OCI-LY3 (cell line): ENCODE measurements around the gene ZNRD2.

Experiments
- H2AFZ ChIP-seq: fragments of 200-600, 300-600 bp; shearing (Covaris generic); 2 replicates; pipeline ENCODE4 v1.6.0; 2014; ENCODE audit warnings: antibody characterized with exemption, low read depth, low read length
- H3K27ac ChIP-seq: fragments of 200-600, 300-600 bp; sonication (generic); 2 replicates; pipeline ENCODE4 v1.5.1; 2014; ENCODE audit warnings: mild to moderate bottlenecking, low read length, moderate library complexity, mixed read lengths
- H3K27me3 ChIP-seq: fragments of 200-600, 300-600 bp; sonication (generic); 2 replicates; pipeline ENCODE4 v1.6.1; 2014; ENCODE audit warnings: low read depth, low read length, mixed read lengths
- H3K36me3 ChIP-seq: fragments of 200-600, 300-600 bp; sonication (generic); replicated peaks from 2 replicates; pipeline ENCODE3; 2014; ENCODE audit warnings: low read depth, low read length, mixed read lengths
- H3K4me1 ChIP-seq: fragments of 300-600, 200-600 bp; sonication (generic); 2 replicates; pipeline ENCODE4 v1.6.1; 2014; ENCODE audit warnings: low read length, mixed read lengths
- H3K4me2 ChIP-seq: fragments of 200-600, 300-600 bp; sonication (generic); 2 replicates; pipeline ENCODE4 v1.6.1; 2014; ENCODE audit warnings: low read length, mixed read lengths
- H3K4me3 ChIP-seq: fragments of 300-600, 200-600 bp; sonication (generic); 2 replicates; pipeline ENCODE4 v1.5.1; 2014; ENCODE audit warnings: antibody characterized with exemption, mild to moderate bottlenecking, low read length, moderate library complexity
- H3K79me2 ChIP-seq: fragments of 300-600, 200-600 bp; shearing (Covaris generic); 2 replicates; pipeline ENCODE4 v1.6.1; 2014; ENCODE audit warnings: mild to moderate bottlenecking, low read length, mixed read lengths
- H3K9ac ChIP-seq: fragments of 300-600, 200-600 bp; shearing (Covaris generic); 2 replicates; pipeline ENCODE4 v1.6.0; 2014; ENCODE audit warnings: mild to moderate bottlenecking, low read length, moderate library complexity
- H3K9me3 ChIP-seq: fragments of 200-600, 300-600 bp; shearing (Covaris generic); 2 replicates; pipeline ENCODE4 v1.6.1; 2014; ENCODE audit warnings: low read length, mixed read lengths; ENCODE audit not compliant: insufficient read depth
- H4K20me1 ChIP-seq: fragments of 200-600, 300-600 bp; sonication (generic); 2 replicates; pipeline ENCODE4 v1.6.1; 2016; ENCODE audit warnings: low read length, mixed read lengths; ENCODE audit not compliant: insufficient read depth
- CTCF ChIP-seq: fragments of 200-600, 300-600 bp; sonication (generic); IDR thresholded peaks from 2 replicates; pipeline ENCODE4 v1.5.1; 2014; ENCODE audit warnings: antibody characterized with exemption, low read length, low read depth
- EZH2phosphoT487 ChIP-seq: fragments of 200-600 bp; shearing (Covaris generic); IDR thresholded peaks from 2 replicates; pipeline ENCODE4 v1.6.1; 2018; ENCODE audit warnings: antibody characterized with exemption, mixed run types, low read depth

Gene ZNRD2

GRCh38 chr11:65584106-65584505 is 13.8 kb downstream of the ZNRD2 start:
- Histone ChIP-seq H2AFZ (no peak overlapping the region), H3K79me2 (no peaks in the 10 kb centered on the region), H3K36me3 (peaks cover 24% of the 10 kb centered on the region), H4K20me1 (no peaks in the 10 kb centered on the region), H3K4me2 (no peak overlapping the region), H3K9me3 (no peaks in the 10 kb centered on the region), H3K4me1 (peaks cover 32% of the 10 kb centered on the region), H3K27me3 (no peaks in the 10 kb centered on the region), H3K4me3 (no peak overlapping the region), H3K9ac (no peak overlapping the region), H3K27ac (no peak overlapping the region)
- no peak for TF ChIP-seq CTCF
- TF ChIP-seq EZH2phosphoT487: no peak

- TF ChIP-seq EZH2phosphoT487 (no peak), CTCF (no peak)
- no peaks in the 10 kb centered on the region for H4K20me1 ChIP-seq
- H2AFZ ChIP-seq: no peak overlapping the region
- H3K9ac ChIP-seq: no peak overlapping the region
- H3K36me3 ChIP-seq: peaks cover 24% of the 10 kb centered on the region
- no peaks in the 10 kb centered on the region for H3K27me3 ChIP-seq
- no peaks in the 10 kb centered on the region for H3K9me3 ChIP-seq
- no peak overlapping the region for H3K4me2 ChIP-seq
- no peak overlapping the region for H3K27ac ChIP-seq
- no peaks in the 10 kb centered on the region for H3K79me2 ChIP-seq
- H3K4me3 ChIP-seq: no peak overlapping the region
- peaks cover 39% of the 10 kb centered on the region for H3K4me1 ChIP-seq
Observed at GRCh38 chr11:65584723-65585171, 14.5 kb downstream of the ZNRD2 start.

- Histone ChIP-seq H3K4me2 (no peak overlapping the region), H4K20me1 (no peaks in the 10 kb centered on the region), H3K36me3 (peaks cover 23% of the 10 kb centered on the region), H3K27ac (no peak overlapping the region), H3K4me1 (peaks cover 48% of the 10 kb centered on the region), H3K9me3 (no peaks in the 10 kb centered on the region), H3K79me2 (no peaks in the 10 kb centered on the region), H2AFZ (no peak overlapping the region), H3K9ac (no peak overlapping the region), H3K4me3 (no peak overlapping the region), H3K27me3 (no peaks in the 10 kb centered on the region)
- TF ChIP-seq CTCF: no peak
- no peak for TF ChIP-seq EZH2phosphoT487
Observed at GRCh38 chr11:65585396-65586246, 15.3 kb downstream of the ZNRD2 start.

GRCh38 chr11:65586247-65586630 is 16.0 kb downstream of the ZNRD2 start:
- Histone ChIP-seq H3K9ac (no peak overlapping the region), H3K9me3 (no peaks in the 10 kb centered on the region)

More at GRCh38 chr11:65586247-65586630, 16.0 kb downstream of the ZNRD2 start:
- TF ChIP-seq EZH2phosphoT487: no peak
- no peak for TF ChIP-seq CTCF
- Histone ChIP-seq H3K27me3 (no peaks in the 10 kb centered on the region), H3K4me2 (peak overlapping the region; percentile 84; the same call in 1 of the 2 replicates), H4K20me1 (no peaks in the 10 kb centered on the region), H3K4me3 (no peak overlapping the region), H3K4me1 (peaks cover 48% of the 10 kb centered on the region), H3K27ac (peak overlapping the region; percentile 93), H2AFZ (no peak overlapping the region), H3K79me2 (no peaks in the 10 kb centered on the region), H3K36me3 (peaks cover 18% of the 10 kb centered on the region)
